IMR-90 (cell line): Measurements from ENCODE around the gene ANP32A. TPM values are rescaled to one million over a fixed set of nuclear protein-coding genes. Genes with fewer than 3 reads are reported as not detected.

Experiments used
- ATAC-seq: fragments of 200-7000 bp; cut with Tn5 transposase; 2 replicates; pipeline ENCODE4 v1.9.1; 2020; ENCODE audit warnings: low read depth, mild to moderate bottlenecking, moderate library complexity
- BruUV-seq: library from RNA; stranded (reverse); fragments of 400-500 nt; replicated peaks from 2 replicates; lab custom pipeline; 2021; lab: Mats Ljungman, UMichigan
- CTCF ChIA-PET: fragments of 300-600 bp; formaldehyde crosslinking; extraction: SDS; loops from one replicate; lab custom pipeline; 2021; ENCODE audit warnings: antibody characterized with exemption; lab: Yijun Ruan, JAX
- POLR2A ChIA-PET: fragments of 300-600 bp; sonication (Branson Sonifier 250); formaldehyde crosslinking; loops from one replicate; lab custom pipeline; 2022; ENCODE audit warnings: antibody characterized with exemption; ENCODE audit not compliant: unreplicated experiment; lab: Charles Lee
- DNase-seq: peaks from one replicate; pipeline ENCODE4 v3.0.0; 2013
- H2AFZ ChIP-seq: replicated peaks from 2 replicates; pipeline ENCODE3; 2013; ENCODE audit warnings: low read length, mild to moderate bottlenecking; ENCODE audit not compliant: poor library complexity
- H2AK5ac ChIP-seq: 2 replicates; pipeline ENCODE4 v1.6.1; 2013; ENCODE audit warnings: low read depth, low read length, inconsistent platforms
- H2AK9ac ChIP-seq: replicated peaks from 2 replicates; pipeline ENCODE3; 2013; ENCODE audit warnings: mild to moderate bottlenecking, low read depth, low read length, moderate library complexity; ENCODE audit not compliant: poor library complexity
- H2BK120ac ChIP-seq: 2 replicates; pipeline ENCODE4 v1.6.1; 2013; ENCODE audit warnings: low read depth, low read length, inconsistent platforms
- H2BK15ac ChIP-seq: 3 replicates; pipeline ENCODE4 v1.6.1; 2013; ENCODE audit warnings: low read depth, low read length, inconsistent platforms
- H2BK20ac ChIP-seq: 2 replicates; pipeline ENCODE4 v1.6.1; 2013; ENCODE audit warnings: low read depth, mild to moderate bottlenecking, inconsistent platforms, low read length, moderate library complexity
- H2BK5ac ChIP-seq: 2 replicates; pipeline ENCODE4 v1.6.1; 2013; ENCODE audit warnings: mild to moderate bottlenecking, low read depth, low read length, inconsistent platforms; ENCODE audit not compliant: poor library complexity, severe bottlenecking
- H3K14ac ChIP-seq: replicated peaks from 2 replicates; pipeline ENCODE4 v1.6.1; 2013; ENCODE audit warnings: low read depth, low read length, inconsistent platforms
- H3K18ac ChIP-seq: 2 replicates; pipeline ENCODE4 v1.6.1; 2013; ENCODE audit warnings: low read depth, low read length, control low read depth
- H3K23ac ChIP-seq: 2 replicates; pipeline ENCODE4 v1.6.1; 2013; ENCODE audit warnings: low read depth, low read length, inconsistent platforms
- H3K27ac ChIP-seq: 2 replicates; pipeline ENCODE4 v1.5.1; 2013; ENCODE audit warnings: mild to moderate bottlenecking, control low read depth, low read length; ENCODE audit not compliant: insufficient read depth
- H3K27me3 ChIP-seq: 2 replicates; pipeline ENCODE4 v1.6.1; 2013; ENCODE audit warnings: low read length; ENCODE audit not compliant: control insufficient read depth, insufficient read depth
- H3K36me3 ChIP-seq: 2 replicates; pipeline ENCODE4 v1.6.1; 2013; ENCODE audit warnings: low read length, mixed read lengths; ENCODE audit not compliant: control insufficient read depth, insufficient read depth
- H3K4ac ChIP-seq: 2 replicates; pipeline ENCODE4 v1.6.1; 2013; ENCODE audit warnings: low read depth, low read length, inconsistent platforms
- H3K4me1 ChIP-seq: 2 replicates; pipeline ENCODE4 v1.6.1; 2013; ENCODE audit warnings: low read length, mixed read lengths; ENCODE audit not compliant: control insufficient read depth, insufficient read depth
- H3K4me2 ChIP-seq: 2 replicates; pipeline ENCODE4 v1.6.1; 2013; ENCODE audit warnings: low read depth, mild to moderate bottlenecking, control low read depth, low read length, moderate library complexity
- H3K4me3 ChIP-seq: 2 replicates; pipeline ENCODE4 v1.5.1; 2013; ENCODE audit warnings: low read depth, mild to moderate bottlenecking, control low read depth, low read length, moderate library complexity; ENCODE audit not compliant: insufficient read depth
- H3K56ac ChIP-seq: 2 replicates; pipeline ENCODE4 v1.6.1; 2013; ENCODE audit warnings: low read length, inconsistent platforms; ENCODE audit not compliant: insufficient read depth; ENCODE audit errors: extremely low read depth
- H3K79me1 ChIP-seq, 2 experiments: 2 replicates each; pipeline ENCODE4 v1.6.1; 2013; ENCODE audit warnings: low read length in 2 of 2, inconsistent platforms in 1 of 2, low read depth in 1 of 2
- H3K9ac ChIP-seq: 2 replicates; pipeline ENCODE4 v1.6.1; 2013; ENCODE audit warnings: low read depth, low read length, control low read depth
- H3K9me1 ChIP-seq: 2 replicates; pipeline ENCODE4 v1.6.1; 2013; ENCODE audit warnings: low read length, inconsistent platforms; ENCODE audit not compliant: insufficient read depth
- H3K9me3 ChIP-seq: 2 replicates; pipeline ENCODE4 v1.6.1; 2013; ENCODE audit warnings: low read length; ENCODE audit not compliant: control insufficient read depth, insufficient read depth
- H4K20me1 ChIP-seq: 2 replicates; pipeline ENCODE4 v1.6.1; 2013; ENCODE audit warnings: low read length, inconsistent platforms; ENCODE audit not compliant: insufficient read depth
- H4K5ac ChIP-seq: 2 replicates; pipeline ENCODE4 v1.6.1; 2013; ENCODE audit warnings: mild to moderate bottlenecking, low read depth, low read length, control low read depth
- H4K8ac ChIP-seq, 2 experiments: 2 replicates each; pipeline ENCODE4 v1.6.1; 2013; ENCODE audit warnings: low read depth in 2 of 2, low read length in 2 of 2, control low read depth in 1 of 2, inconsistent platforms in 1 of 2
- H4K91ac ChIP-seq: 2 replicates; pipeline ENCODE4 v1.6.1; 2013; ENCODE audit warnings: low read depth, low read length, inconsistent platforms; ENCODE audit not compliant: insufficient read depth
- CEBPB ChIP-seq: IDR thresholded peaks from 2 replicates; pipeline ENCODE4 v1.6.1; 2012; ENCODE audit warnings: low read depth, low read length, improper control_type of control experiment
- MXI1 ChIP-seq: IDR thresholded peaks from 2 replicates; pipeline ENCODE4 v1.6.1; 2012; ENCODE audit warnings: low read depth, mild to moderate bottlenecking, low read length, moderate library complexity, borderline replicate concordance
- WGBS, 2 experiments: methylation state at CpG; one replicate each; pipeline versions ENCODE4 v1.1.5 to v1.1.7; 2013; ENCODE audit warnings: missing lambda C conversion rate in 2 of 2; ENCODE audit not compliant: insufficient read length in 1 of 2; ENCODE audit errors: extremely low coverage in 2 of 2; 5-methylcytosine and 5-hydroxymethylcytosine counted together
- dilution Hi-C: fragments of 300-500 bp; cut with HindIII; formaldehyde crosslinking; loops from one replicate; pipeline ENCODE4 v1.14.3; 2018; ENCODE audit warnings: low sequenced_read_pairs; ENCODE audit not compliant: unreplicated experiment
- in situ Hi-C: fragments of 300-500 bp; cut with MboI; formaldehyde crosslinking; loops from 3 replicates; pipeline ENCODE4 v1.14.3; 2019; ENCODE audit warnings: low sequenced_read_pairs, inconsistent platforms, mixed read lengths
- intact Hi-C: fragments of 100-400 bp; cut with micrococcal nuclease; formaldehyde crosslinking; loops from 2 replicates; pipeline ENCODE4 v1.10.0; 2022
- polyA plus RNA-seq, 3 experiments: library from polyadenylated mRNA; depleted of rRNA; stranded (reverse); fragments of >200 nt; gene quantifications; 2 replicates each; pipeline ENCODE4 v1.2.3, GENCODE V29; 2012; ENCODE audit warnings: low replicate concordance in 1 of 3
- total RNA-seq: library from RNA; depleted of rRNA; stranded (reverse); fragments of >200 nt; gene quantifications from 2 replicates; pipeline ENCODE4 v1.2.3, GENCODE V29; 2012

The ANP32A gene
- total and polyA plus RNA-seq, 2 of the 4 experiments (the other 2 are of a cell fraction) = 62.4 to 72.8 TPM

DNA sequence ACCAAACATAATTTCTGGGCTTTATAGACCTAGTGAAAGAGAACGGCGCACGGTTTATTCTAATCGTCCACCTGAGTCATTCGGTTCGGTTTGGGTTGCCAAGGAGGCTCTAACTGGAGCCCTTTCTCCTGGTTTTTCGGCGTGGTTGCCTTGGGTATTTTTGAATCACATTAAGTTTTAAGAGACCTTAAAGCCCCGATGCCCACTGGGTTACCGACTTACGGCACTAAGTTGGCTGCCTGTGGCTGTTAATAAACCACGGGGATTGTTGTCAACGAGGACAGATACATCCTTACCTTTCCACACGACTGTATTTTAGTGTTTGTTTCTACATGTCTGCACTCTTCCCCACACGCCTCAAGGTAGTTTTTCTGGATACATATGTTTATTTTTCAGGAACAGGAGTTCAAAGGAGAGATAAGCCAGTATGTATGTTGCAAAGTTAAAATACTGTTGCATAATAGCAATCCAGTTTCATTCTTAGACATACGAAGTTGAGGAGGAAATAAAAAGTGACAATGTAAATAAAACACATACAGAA lies 1.2 kb upstream of the ANP32A start:
- CTCF ChIA-PET = no interaction called here

More for the DNA sequence above, 1.2 kb upstream of the ANP32A start:
- no peak overlapping the region for H3K4ac ChIP-seq
- H3K14ac ChIP-seq = 0 out of 2 replicates have a peak overlapping the region, but pooled peaks have one; percentile 41
- H3K4me3 ChIP-seq = peak overlapping the region; percentile 78
- H2BK5ac ChIP-seq = no peak overlapping the region
- DNase-seq (no peak), ATAC-seq (no peak)
- H2BK15ac ChIP-seq = no peak overlapping the region
- no peaks in the 10 kb centered on the region for H3K9me1 ChIP-seq
- peak overlapping the region; percentile 95 for H2AFZ ChIP-seq
- no peak overlapping the region for H2AK9ac ChIP-seq
- H3K36me3 ChIP-seq = no peaks in the 10 kb centered on the region
- H3K9ac ChIP-seq = peak overlapping the region; percentile 60
- BruUV-seq = no TSS peak
- H3K4me1 ChIP-seq = peaks cover 3% of the 10 kb centered on the region; the same call in 1 of the 2 replicates
- dilution Hi-C loops = no loop called here
- no peak overlapping the region for H3K56ac ChIP-seq
- peak; percentile 85 for TF ChIP-seq CEBPB
- TF ChIP-seq MXI1 = no peak
- intact Hi-C loops = loop anchor here (1.0 to 5.0 kb wide), 2 partner anchors 53 to 90 kb away; no protein-coding TSS in a partner anchor
- H3K23ac ChIP-seq = peak overlapping the region; percentile 87; the same call in 1 of the 2 replicates
- in situ Hi-C loops = no loop called here
- H4K91ac ChIP-seq = no peak overlapping the region
- no peak overlapping the region for H3K27ac ChIP-seq
- H3K18ac ChIP-seq = no peak overlapping the region
- H4K5ac ChIP-seq = no peak overlapping the region
- 0 out of 2 replicates have a peak, but pooled peaks cover 4% of the 10 kb centered on the region for H4K20me1 ChIP-seq
- H3K9me3 ChIP-seq = no peaks in the 10 kb centered on the region
- no peaks in the 10 kb centered on the region for H3K27me3 ChIP-seq
- H2AK5ac ChIP-seq = no peak overlapping the region
- POLR2A ChIA-PET = no interaction called here
- no peak overlapping the region for H4K8ac ChIP-seq
- H3K4me2 ChIP-seq = peak overlapping the region; percentile 96
- H2BK20ac ChIP-seq = no peak overlapping the region
- no peak overlapping the region for H2BK120ac ChIP-seq
- H3K79me1 ChIP-seq = peaks cover 11 to 21% of the 10 kb centered on the region in 2 experiments; a peak in 3 of 4 replicates
- 0% methylated on average over 2 of the region's 16 CpGs; no CpG with 5 or more reads in 1 of the 2 experiments for WGBS, 2 experiments
